ENCODE results near the gene TUBB8.
"Not testable (repeated sequence)": the region's sequence is repeated elsewhere in the genome, so short reads cannot be mapped to it uniquely, and the experiment has no call there.

DNA sequence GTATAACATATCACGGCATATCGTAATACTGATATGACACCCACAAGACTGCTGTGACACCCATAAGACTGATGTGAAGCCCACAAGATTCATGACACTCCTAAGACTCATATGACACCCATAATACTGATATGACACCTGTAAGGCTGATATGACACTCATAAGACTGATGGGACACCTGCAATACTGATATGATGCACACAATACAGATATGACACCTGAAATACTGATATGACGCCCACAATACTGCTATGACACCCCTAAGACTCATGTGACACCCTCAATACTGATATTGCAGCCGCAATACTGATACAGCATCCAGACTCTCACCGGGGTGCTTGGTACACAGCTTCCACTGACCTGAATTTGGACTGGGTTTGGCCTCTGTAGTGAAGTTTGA is 19.1 kb upstream of the TUBB8 start:
- TF ChIP-seq RFX5 (IDR thresholded peaks at IDR 0.05); CEBPB (IDR thresholded peaks at IDR 0.05); ZFP36 (IDR thresholded peaks at IDR 0.05; ENCODE audit: borderline replicate concordance, partially characterized antibody); NR3C1 (IDR thresholded peaks at IDR 0.05); USF2 (IDR thresholded peaks at IDR 0.05); SMC3 (IDR thresholded peaks at IDR 0.05); E2F6 (IDR thresholded peaks at IDR 0.05; ENCODE audit: borderline replicate concordance, low read depth): not testable (repeated sequence)
- TF ChIP-seq, protein P1, sequence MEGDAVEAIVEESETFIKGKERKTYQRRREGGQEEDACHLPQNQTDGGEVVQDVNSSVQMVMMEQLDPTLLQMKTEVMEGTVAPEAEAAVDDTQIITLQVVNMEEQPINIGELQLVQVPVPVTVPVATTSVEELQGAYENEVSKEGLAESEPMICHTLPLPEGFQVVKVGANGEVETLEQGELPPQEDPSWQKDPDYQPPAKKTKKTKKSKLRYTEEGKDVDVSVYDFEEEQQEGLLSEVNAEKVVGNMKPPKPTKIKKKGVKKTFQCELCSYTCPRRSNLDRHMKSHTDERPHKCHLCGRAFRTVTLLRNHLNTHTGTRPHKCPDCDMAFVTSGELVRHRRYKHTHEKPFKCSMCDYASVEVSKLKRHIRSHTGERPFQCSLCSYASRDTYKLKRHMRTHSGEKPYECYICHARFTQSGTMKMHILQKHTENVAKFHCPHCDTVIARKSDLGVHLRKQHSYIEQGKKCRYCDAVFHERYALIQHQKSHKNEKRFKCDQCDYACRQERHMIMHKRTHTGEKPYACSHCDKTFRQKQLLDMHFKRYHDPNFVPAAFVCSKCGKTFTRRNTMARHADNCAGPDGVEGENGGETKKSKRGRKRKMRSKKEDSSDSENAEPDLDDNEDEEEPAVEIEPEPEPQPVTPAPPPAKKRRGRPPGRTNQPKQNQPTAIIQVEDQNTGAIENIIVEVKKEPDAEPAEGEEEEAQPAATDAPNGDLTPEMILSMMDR (IDR thresholded peaks at IDR 0.05), result not testable (repeated sequence)
- TF ChIP-seq, protein P2, sequence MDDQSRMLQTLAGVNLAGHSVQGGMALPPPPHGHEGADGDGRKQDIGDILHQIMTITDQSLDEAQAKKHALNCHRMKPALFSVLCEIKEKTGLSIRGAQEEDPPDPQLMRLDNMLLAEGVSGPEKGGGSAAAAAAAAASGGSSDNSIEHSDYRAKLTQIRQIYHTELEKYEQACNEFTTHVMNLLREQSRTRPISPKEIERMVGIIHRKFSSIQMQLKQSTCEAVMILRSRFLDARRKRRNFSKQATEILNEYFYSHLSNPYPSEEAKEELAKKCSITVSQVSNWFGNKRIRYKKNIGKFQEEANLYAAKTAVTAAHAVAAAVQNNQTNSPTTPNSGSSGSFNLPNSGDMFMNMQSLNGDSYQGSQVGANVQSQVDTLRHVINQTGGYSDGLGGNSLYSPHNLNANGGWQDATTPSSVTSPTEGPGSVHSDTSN (IDR thresholded peaks at IDR 0.05), result not testable (repeated sequence)

Data from A549 (cell line).